B cell (primary cell): ENCODE data around the gene GCN1.

ENCODE experiments used
- EZH2 ChIP-seq: IDR thresholded peaks from 2 replicates; pipeline ENCODE4 v1.6.1; 2012; ENCODE audit warnings: borderline replicate concordance, low read depth, mild to moderate bottlenecking, moderate library complexity, low read length; ENCODE audit not compliant: insufficient read depth, poor library complexity, severe bottlenecking
- TF ChIP-seq, protein P1 (sequence below): fragments of 200-600 bp; IDR thresholded peaks from one replicate; pipeline ENCODE4 v1.8.0; 2022; ENCODE audit warnings: antibody characterized with exemption, mild to moderate bottlenecking

- TF ChIP-seq, protein P1, sequence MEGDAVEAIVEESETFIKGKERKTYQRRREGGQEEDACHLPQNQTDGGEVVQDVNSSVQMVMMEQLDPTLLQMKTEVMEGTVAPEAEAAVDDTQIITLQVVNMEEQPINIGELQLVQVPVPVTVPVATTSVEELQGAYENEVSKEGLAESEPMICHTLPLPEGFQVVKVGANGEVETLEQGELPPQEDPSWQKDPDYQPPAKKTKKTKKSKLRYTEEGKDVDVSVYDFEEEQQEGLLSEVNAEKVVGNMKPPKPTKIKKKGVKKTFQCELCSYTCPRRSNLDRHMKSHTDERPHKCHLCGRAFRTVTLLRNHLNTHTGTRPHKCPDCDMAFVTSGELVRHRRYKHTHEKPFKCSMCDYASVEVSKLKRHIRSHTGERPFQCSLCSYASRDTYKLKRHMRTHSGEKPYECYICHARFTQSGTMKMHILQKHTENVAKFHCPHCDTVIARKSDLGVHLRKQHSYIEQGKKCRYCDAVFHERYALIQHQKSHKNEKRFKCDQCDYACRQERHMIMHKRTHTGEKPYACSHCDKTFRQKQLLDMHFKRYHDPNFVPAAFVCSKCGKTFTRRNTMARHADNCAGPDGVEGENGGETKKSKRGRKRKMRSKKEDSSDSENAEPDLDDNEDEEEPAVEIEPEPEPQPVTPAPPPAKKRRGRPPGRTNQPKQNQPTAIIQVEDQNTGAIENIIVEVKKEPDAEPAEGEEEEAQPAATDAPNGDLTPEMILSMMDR = no peak
- TF ChIP-seq EZH2 = no peak
These were observed 26.5 kb upstream of the GCN1 start for GRCh38 chr12:120220838-120221575.
